LNCaP clone FGC (cell line): ENCODE data around the gene PGGT1B.

Source experiments
- DNase-seq: peaks from one replicate; pipeline ENCODE4 v3.0.0-alpha.2; 2011; ENCODE audit warnings: low read depth
- H3K4me3 ChIP-seq: 2 replicates; pipeline ENCODE4 v1.5.1; 2011; ENCODE audit warnings: mild to moderate bottlenecking, low read depth, low read length, control low read depth
- CTCF ChIP-seq: IDR thresholded peaks from 2 replicates; pipeline ENCODE4 v1.5.1; 2012; ENCODE audit warnings: mild to moderate bottlenecking; ENCODE audit not compliant: control insufficient read depth, insufficient read depth; ENCODE audit errors: extremely low read depth

PGGT1B gene

GRCh38 chr5:115237066-115237465 is 25.6 kb downstream of the PGGT1B start:
- TF ChIP-seq CTCF, result no peak
- DNase-seq, result no peak
- no peak overlapping the region for H3K4me3 ChIP-seq

GRCh38 chr5:115236599-115236998 is 26.1 kb downstream of the PGGT1B start:
- no peak overlapping the region for H3K4me3 ChIP-seq
- DNase-seq, result no peak
- TF ChIP-seq CTCF, result no peak

GRCh38 chr5:115231598-115231997 is 31.1 kb downstream of the PGGT1B start:
- TF ChIP-seq CTCF, result no peak
- no peak for DNase-seq
- H3K4me3 ChIP-seq, result no peak overlapping the region

GRCh38 chr5:115229606-115230005 is 33.1 kb downstream of the PGGT1B start:
- H3K4me3 ChIP-seq, result no peak overlapping the region
- no peak for TF ChIP-seq CTCF
- no peak for DNase-seq

- no peak overlapping the region for H3K4me3 ChIP-seq
- DNase-seq, result no peak
- no peak for TF ChIP-seq CTCF
Measured at GRCh38 chr5:115227281-115227680, 35.4 kb downstream of the PGGT1B start.

GRCh38 chr5:115214541-115214940 is 48.1 kb downstream of the PGGT1B start:
- DNase-seq, result no peak
- TF ChIP-seq CTCF, result no peak
- no peak overlapping the region for H3K4me3 ChIP-seq

- no peak overlapping the region for H3K4me3 ChIP-seq
- no peak for DNase-seq
- TF ChIP-seq CTCF, result no peak
Measured at GRCh38 chr5:115209279-115209678, 53.4 kb downstream of the PGGT1B start.
